Upper lobe of right lung (tissue), 1 donor: ENCODE data around the gene LMTK2. TPM values are rescaled to one million over a fixed set of nuclear protein-coding genes. Genes with fewer than 3 reads are reported as not detected.

Source experiments
- ATAC-seq: fragments of 200-7000 bp; cut with Tn5 transposase; one replicate; pipeline ENCODE4 v1.9.1; 2020; ENCODE audit warnings: mild to moderate bottlenecking, moderate library complexity
- DNase-seq: peaks from one replicate; pipeline ENCODE4 v3.0.0-alpha.2; 2020
- H3K27ac ChIP-seq: fragments of 200-600 bp; one replicate; pipeline ENCODE4 v1.8.0; 2022
- H3K27me3 ChIP-seq: fragments of 200-600 bp; one replicate; pipeline ENCODE4 v1.8.0; 2022; ENCODE audit warnings: mild to moderate bottlenecking
- H3K36me3 ChIP-seq: fragments of 200-600 bp; one replicate; pipeline ENCODE4 v1.8.0; 2022
- H3K4me1 ChIP-seq: fragments of 200-600 bp; one replicate; pipeline ENCODE4 v1.8.0; 2022
- H3K4me3 ChIP-seq: fragments of 200-600 bp; one replicate; pipeline ENCODE4 v1.8.0; 2022; ENCODE audit warnings: mild to moderate bottlenecking
- H3K9me3 ChIP-seq: fragments of 200-600 bp; one replicate; pipeline ENCODE4 v1.8.0; 2022
- CTCF ChIP-seq: fragments of 200-600 bp; IDR thresholded peaks from one replicate; pipeline ENCODE4 v1.8.0; 2022; ENCODE audit warnings: antibody characterized with exemption
- intact Hi-C: fragments of 100-400 bp; cut with DNase I; formaldehyde crosslinking; loops from one replicate; pipeline ENCODE4 v1.11.0; 2022
- total RNA-seq: library from RNA; stranded (reverse); fragmentation: NEBNext Ultra II Directional; extraction: Animal tissue kit (Norgen Biotek cat#: 25700); gene quantifications from one replicate; pipeline ENCODE4 v1.2.1, GENCODE V29; 2021
- donor health status: DM: no; HTN: yes; CAD: no; lungs with severe emphysema.

Gene LMTK2
- total RNA-seq, 1 donor from 2014 or later: 40.8 TPM

GRCh38 chr7:98187138-98187502, 80.5 kb downstream of the LMTK2 start:
- Histone ChIP-seq H3K4me1 (peaks cover 3% of the 10 kb centered on the region), H3K36me3 (peaks cover 19% of the 10 kb centered on the region), H3K9me3 (no peaks in the 10 kb centered on the region), H3K27ac (no peak overlapping the region), H3K4me3 (no peak overlapping the region), H3K27me3 (no peaks in the 10 kb centered on the region)
- intact Hi-C loops: no loop called here
- ATAC-seq: no peak
- no peak for TF ChIP-seq CTCF
- no peak for DNase-seq

GRCh38 chr7:98189559-98189958, 82.9 kb downstream of the LMTK2 start:
- DNase-seq: no peak
- no peak for ATAC-seq
- Histone ChIP-seq H3K4me3 (no peak overlapping the region), H3K36me3 (peaks cover 40% of the 10 kb centered on the region), H3K27me3 (no peaks in the 10 kb centered on the region), H3K27ac (no peak overlapping the region), H3K4me1 (peaks cover 3% of the 10 kb centered on the region), H3K9me3 (no peaks in the 10 kb centered on the region)
- intact Hi-C loops: no loop called here
- TF ChIP-seq CTCF: no peak

GRCh38 chr7:98191668-98192431, 85.2 kb downstream of the LMTK2 start:
- intact Hi-C loops: no loop called here
- no peak for ATAC-seq
- no peaks in the 10 kb centered on the region for H3K27me3 ChIP-seq
- no peaks in the 10 kb centered on the region for H3K4me1 ChIP-seq
- no peak for DNase-seq
- no peak overlapping the region for H3K4me3 ChIP-seq
- no peak for TF ChIP-seq CTCF
- H3K36me3 ChIP-seq: peaks cover 62% of the 10 kb centered on the region
- no peaks in the 10 kb centered on the region for H3K9me3 ChIP-seq
- no peak overlapping the region for H3K27ac ChIP-seq

- peaks cover 62% of the 10 kb centered on the region for H3K36me3 ChIP-seq
- no peaks in the 10 kb centered on the region for H3K9me3 ChIP-seq
- ATAC-seq: no peak
- no peak for TF ChIP-seq CTCF
- DNase-seq: no peak
- H3K27ac ChIP-seq: no peak overlapping the region
- H3K4me1 ChIP-seq: no peaks in the 10 kb centered on the region
- no peak overlapping the region for H3K4me3 ChIP-seq
- no peaks in the 10 kb centered on the region for H3K27me3 ChIP-seq
- intact Hi-C loops: no loop called here
These were observed 86.3 kb downstream of the LMTK2 start for GRCh38 chr7:98192781-98193457.

- no peak overlapping the region for H3K4me3 ChIP-seq
- H3K27ac ChIP-seq: no peak overlapping the region
- H3K4me1 ChIP-seq: no peaks in the 10 kb centered on the region
- no peaks in the 10 kb centered on the region for H3K27me3 ChIP-seq
- no peak for ATAC-seq
- intact Hi-C loops: no loop called here
- TF ChIP-seq CTCF: no peak
- DNase-seq: no peak
- peaks cover 62% of the 10 kb centered on the region for H3K36me3 ChIP-seq
- no peaks in the 10 kb centered on the region for H3K9me3 ChIP-seq
These were observed 87.0 kb downstream of the LMTK2 start for GRCh38 chr7:98193474-98194180.
